ENCODE data around the gene GCM1. TPM values are rescaled to one million over a fixed set of nuclear protein-coding genes. Genes with fewer than 3 reads are reported as not detected.

Gene GCM1
- total and polyA plus RNA-seq, 4 experiments from 2014 or later: 0.11 to 0.15 TPM; not detected in 2

DNA sequence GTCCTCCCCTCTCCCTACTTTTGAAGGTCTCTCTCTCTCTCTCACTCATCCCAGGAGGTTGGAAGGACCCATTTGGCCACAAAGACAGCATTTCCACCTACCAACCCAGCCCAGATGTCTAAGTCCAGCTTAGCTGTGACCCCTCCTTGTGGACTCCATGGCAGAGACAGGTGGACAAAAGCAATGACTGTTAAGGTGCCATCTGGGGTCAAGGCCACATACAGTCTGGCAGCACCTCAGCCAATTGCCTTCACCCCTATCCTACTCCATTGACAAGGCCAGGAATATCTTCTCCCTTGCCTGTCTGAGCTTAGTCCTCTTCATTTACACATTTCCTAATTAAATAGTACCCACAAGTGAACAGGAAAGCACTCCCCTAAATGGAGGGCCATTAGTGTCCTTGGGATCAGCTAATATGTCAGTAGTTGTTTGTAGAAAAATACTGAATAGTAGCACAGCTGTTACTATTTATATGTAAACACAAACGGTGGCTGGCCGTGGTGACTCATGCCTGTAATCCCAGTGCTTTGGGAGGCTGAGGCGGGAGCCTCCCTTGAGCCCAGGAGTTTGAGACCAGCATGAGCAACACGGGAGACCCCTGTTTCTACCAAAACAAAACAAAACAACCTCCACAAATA is 28.8 kb downstream of the GCM1 start:
- intact Hi-C loops (cut with micrococcal nuclease): no loop called here
- ChIA-PET CTCF (ENCODE audit: partially characterized antibody) (interaction anchor here (0.5 kb wide), 1 partner anchor 123 kb away, joined by 3 read pairs; no protein-coding TSS in a partner anchor), POLR2A (ENCODE audit: partially characterized antibody) (no interaction called here)
- peaks cover 6% of the 10 kb centered on the region in 2 donors for H3K27me3 Mint-ChIP-seq
- peaks cover 0 to 9% (median 5%) of the 10 kb centered on the region in 8 donors for H3K9me3 Mint-ChIP-seq
- DNase-seq: no peak
- Histone ChIP-seq H3K4me3 (ENCODE audit: low read length in 2 of 2) (no peak overlapping the region), H3K36me3 (ENCODE audit: insufficient read depth, low read length) (no peaks in the 10 kb centered on the region), H3K27ac (ENCODE audit: low read depth, low read length) (no peak overlapping the region), H3K4me1 (ENCODE audit: insufficient read depth, low read length) (no peaks in the 10 kb centered on the region), H3K9me3 (ENCODE audit: control insufficient read depth in 1 of 2, low read length in 2 of 2) (peaks cover 0 to 2% of the 10 kb centered on the region in 2 donors), H3K27me3 (ENCODE audit: insufficient read depth, low read length) (no peaks in the 10 kb centered on the region)
- no peaks in the 10 kb centered on the region for H3K4me1 Mint-ChIP-seq
- no peaks in the 10 kb centered on the region for H3K36me3 Mint-ChIP-seq
- no peak overlapping the region for H3K4me3 Mint-ChIP-seq
- H3K27ac Mint-ChIP-seq: no peak overlapping the region

DNA sequence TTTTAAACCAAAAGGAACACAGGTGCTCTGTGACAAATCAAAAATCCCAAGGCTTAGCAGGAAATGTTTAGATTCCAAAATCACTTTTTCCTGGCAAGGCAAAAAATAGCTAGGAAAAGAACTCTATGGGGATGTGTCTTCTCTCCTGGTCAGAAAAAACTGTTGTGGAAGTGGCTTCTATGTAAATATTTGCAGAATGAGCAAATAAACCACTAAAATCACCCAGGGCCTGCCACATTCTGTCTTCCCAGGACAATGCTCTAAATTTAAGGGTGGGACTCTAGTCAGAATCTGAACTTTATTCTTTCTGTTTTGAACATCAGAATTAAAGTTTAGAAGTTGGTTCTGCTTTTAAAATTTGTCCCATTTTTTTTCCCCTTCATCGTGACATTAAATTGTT is 29.3 kb downstream of the GCM1 start:
- Mint-ChIP-seq H3K4me1 (no peaks in the 10 kb centered on the region), H3K9me3 (peaks cover 0 to 9% (median 6%) of the 10 kb centered on the region in 8 donors), H3K4me3 (no peak overlapping the region), H3K36me3 (no peaks in the 10 kb centered on the region), H3K27me3 (peaks cover 6% of the 10 kb centered on the region in 2 donors), H3K27ac (no peak overlapping the region)
- Histone ChIP-seq H3K4me3 (ENCODE audit: low read length in 2 of 2) (no peak overlapping the region), H3K36me3 (ENCODE audit: insufficient read depth, low read length) (no peaks in the 10 kb centered on the region), H3K27ac (ENCODE audit: low read depth, low read length) (no peak overlapping the region), H3K9me3 (ENCODE audit: control insufficient read depth in 1 of 2, low read length in 2 of 2) (peaks cover 0 to 5% of the 10 kb centered on the region in 2 donors), H3K27me3 (ENCODE audit: insufficient read depth, low read length) (no peaks in the 10 kb centered on the region), H3K4me1 (ENCODE audit: insufficient read depth, low read length) (no peaks in the 10 kb centered on the region)
- ChIA-PET POLR2A (ENCODE audit: partially characterized antibody) (no interaction called here), CTCF (ENCODE audit: partially characterized antibody) (no interaction called here)
- intact Hi-C loops (cut with micrococcal nuclease): no loop called here
- DNase-seq: no peak

DNA sequence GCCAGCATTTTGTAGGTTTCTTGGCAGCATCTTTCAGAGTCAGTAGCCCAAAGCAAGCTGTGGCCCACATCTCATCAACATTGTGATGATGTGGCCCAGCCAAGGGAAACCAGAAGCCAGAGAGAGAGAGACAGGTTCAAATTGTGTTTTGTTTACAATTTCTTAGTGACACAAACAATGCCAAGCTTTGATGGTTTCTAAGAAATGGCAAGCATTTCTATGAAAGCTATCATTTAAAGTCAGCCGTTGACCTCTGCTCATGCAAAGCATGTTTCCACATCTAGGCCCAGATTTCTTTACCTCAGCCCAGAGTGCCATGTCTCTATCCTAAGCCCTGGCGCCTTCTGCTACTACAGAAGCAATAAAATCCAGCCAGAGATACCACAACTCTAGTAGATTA is 32.9 kb downstream of the GCM1 start:
- Histone ChIP-seq H3K4me3 (ENCODE audit: low read length in 2 of 2) (no peak overlapping the region), H3K36me3 (ENCODE audit: insufficient read depth, low read length) (no peaks in the 10 kb centered on the region), H3K27ac (ENCODE audit: low read depth, low read length) (no peak overlapping the region), H3K27me3 (ENCODE audit: insufficient read depth, low read length) (no peaks in the 10 kb centered on the region), H3K4me1 (ENCODE audit: insufficient read depth, low read length) (peaks cover 11% of the 10 kb centered on the region), H3K9me3 (ENCODE audit: control insufficient read depth in 1 of 2, low read length in 2 of 2) (peaks cover 0 to 5% of the 10 kb centered on the region in 2 donors)
- CTCF ChIA-PET (ENCODE audit: partially characterized antibody): no interaction called here
- Mint-ChIP-seq H3K4me1 (peaks cover 4 to 13% (median 7%) of the 10 kb centered on the region in 4 donors), H3K27me3 (peaks cover 2 to 4% of the 10 kb centered on the region in 2 donors), H3K4me3 (no peak overlapping the region), H3K36me3 (no peaks in the 10 kb centered on the region), H3K9me3 (peaks cover 0 to 9% (median 7%) of the 10 kb centered on the region in 8 donors), H3K27ac (no peak overlapping the region)
- POLR2A ChIA-PET (ENCODE audit: partially characterized antibody): no interaction called here
- DNase-seq: no peak
- intact Hi-C loops (cut with micrococcal nuclease): no loop called here

DNA sequence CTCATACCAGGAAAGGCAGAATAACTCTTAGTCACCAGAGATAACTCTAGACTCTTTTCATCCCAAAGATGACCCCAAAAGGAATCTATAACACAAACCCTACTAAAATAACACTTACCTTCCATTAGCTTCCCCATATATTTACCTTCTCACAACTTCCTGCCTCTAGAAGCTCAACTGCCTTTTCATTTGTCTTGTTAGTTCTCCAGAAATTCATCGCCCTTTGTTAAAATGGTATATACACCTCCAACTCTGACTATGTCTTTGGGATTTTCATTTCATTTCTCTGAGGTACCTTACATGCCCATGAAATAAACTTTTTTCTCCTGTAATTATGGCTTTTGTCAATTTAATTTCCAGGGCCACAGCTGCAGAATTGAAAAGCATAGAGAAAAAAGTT is 33.5 kb downstream of the GCM1 start:
- ChIA-PET POLR2A (ENCODE audit: partially characterized antibody) (no interaction called here), CTCF (ENCODE audit: partially characterized antibody) (no interaction called here)
- peaks cover 11% of the 10 kb centered on the region for H3K4me1 ChIP-seq (ENCODE audit: insufficient read depth, low read length)
- Mint-ChIP-seq H3K9me3 (peaks cover 0 to 9% (median 7%) of the 10 kb centered on the region in 8 donors), H3K4me3 (no peak overlapping the region), H3K36me3 (no peaks in the 10 kb centered on the region), H3K27me3 (peaks cover 2 to 4% of the 10 kb centered on the region in 2 donors), H3K27ac (no peak overlapping the region), H3K4me1 (peaks cover 4 to 13% (median 7%) of the 10 kb centered on the region in 4 donors)
- no peak overlapping the region for H3K4me3 ChIP-seq (ENCODE audit: low read length in 2 of 2)
- intact Hi-C loops (cut with micrococcal nuclease): no loop called here
- no peaks in the 10 kb centered on the region for H3K27me3 ChIP-seq (ENCODE audit: insufficient read depth, low read length)
- peaks cover 0 to 5% of the 10 kb centered on the region in 2 donors for H3K9me3 ChIP-seq (ENCODE audit: control insufficient read depth in 1 of 2, low read length in 2 of 2)
- no peaks in the 10 kb centered on the region for H3K36me3 ChIP-seq (ENCODE audit: insufficient read depth, low read length)
- H3K27ac ChIP-seq (ENCODE audit: low read depth, low read length): no peak overlapping the region
- no peak for DNase-seq

- Mint-ChIP-seq H3K36me3 (no peaks in the 10 kb centered on the region), H3K4me1 (peaks cover 4 to 13% (median 7%) of the 10 kb centered on the region in 4 donors), H3K9me3 (peaks cover 0 to 9% (median 7%) of the 10 kb centered on the region in 8 donors), H3K4me3 (no peak overlapping the region), H3K27me3 (no peaks in the 10 kb centered on the region), H3K27ac (no peak overlapping the region)
- intact Hi-C loops (cut with micrococcal nuclease): no loop called here
- CTCF ChIA-PET (ENCODE audit: partially characterized antibody): interaction anchor here (0.8 to 0.9 kb wide), 2 partner anchors 9 to 537 kb away, joined by 3 read pairs; no protein-coding TSS in a partner anchor
- no peak overlapping the region for H3K4me3 ChIP-seq (ENCODE audit: low read length in 2 of 2)
- DNase-seq: no peak
- no peaks in the 10 kb centered on the region for H3K36me3 ChIP-seq (ENCODE audit: insufficient read depth, low read length)
- H3K27me3 ChIP-seq (ENCODE audit: insufficient read depth, low read length): no peaks in the 10 kb centered on the region
- POLR2A ChIA-PET (ENCODE audit: partially characterized antibody): no interaction called here
- no peak overlapping the region for H3K27ac ChIP-seq (ENCODE audit: low read depth, low read length)
- H3K9me3 ChIP-seq (ENCODE audit: control insufficient read depth in 1 of 2, low read length in 2 of 2): peaks cover 0 to 5% of the 10 kb centered on the region in 2 donors
- peaks cover 11% of the 10 kb centered on the region for H3K4me1 ChIP-seq (ENCODE audit: insufficient read depth, low read length)
These were observed 34.9 kb downstream of the GCM1 start for GRCh38 chr6:53113742-53114141.

GRCh38 chr6:53112871-53113270 is 35.8 kb downstream of the GCM1 start:
- DNase-seq: no peak
- Mint-ChIP-seq H3K27me3 (no peaks in the 10 kb centered on the region), H3K36me3 (no peaks in the 10 kb centered on the region), H3K4me1 (peaks cover 4 to 13% (median 7%) of the 10 kb centered on the region in 4 donors), H3K9me3 (peaks cover 0 to 9% (median 7%) of the 10 kb centered on the region in 8 donors), H3K4me3 (no peak overlapping the region), H3K27ac (peak overlapping the region in 1 of 7 donors; percentile 77)
- Histone ChIP-seq H3K9me3 (ENCODE audit: control insufficient read depth in 1 of 2, low read length in 2 of 2) (peaks cover 0 to 5% of the 10 kb centered on the region in 2 donors), H3K4me1 (ENCODE audit: insufficient read depth, low read length) (peaks cover 11% of the 10 kb centered on the region), H3K36me3 (ENCODE audit: insufficient read depth, low read length) (no peaks in the 10 kb centered on the region), H3K27me3 (ENCODE audit: insufficient read depth, low read length) (no peaks in the 10 kb centered on the region), H3K4me3 (ENCODE audit: low read length in 2 of 2) (no peak overlapping the region), H3K27ac (ENCODE audit: low read depth, low read length) (no peak overlapping the region)
- POLR2A ChIA-PET (ENCODE audit: partially characterized antibody): no interaction called here
- intact Hi-C loops (cut with micrococcal nuclease): no loop called here
- CTCF ChIA-PET (ENCODE audit: partially characterized antibody): interaction anchor here (1.2 kb wide), 1 partner anchor 9 kb away, joined by 7 read pairs; no protein-coding TSS in a partner anchor

- Mint-ChIP-seq H3K9me3 (peaks cover 0 to 9% (median 7%) of the 10 kb centered on the region in 8 donors), H3K4me1 (peaks cover 4 to 13% (median 7%) of the 10 kb centered on the region in 4 donors), H3K4me3 (no peak overlapping the region), H3K27me3 (no peaks in the 10 kb centered on the region), H3K36me3 (no peaks in the 10 kb centered on the region), H3K27ac (peak overlapping the region in 3 of 7 donors; percentile 63 to 77 (median 72))
- CTCF ChIA-PET (ENCODE audit: partially characterized antibody): interaction anchor here (1.0 to 1.5 kb wide), 3 partner anchors 9 to 616 kb away, joined by 3 to 7 read pairs (median 4); no protein-coding TSS in a partner anchor
- Histone ChIP-seq H3K36me3 (ENCODE audit: insufficient read depth, low read length) (no peaks in the 10 kb centered on the region), H3K9me3 (ENCODE audit: control insufficient read depth in 1 of 2, low read length in 2 of 2) (peaks cover 0 to 5% of the 10 kb centered on the region in 2 donors), H3K4me3 (ENCODE audit: low read length in 2 of 2) (no peak overlapping the region), H3K27ac (ENCODE audit: low read depth, low read length) (no peak overlapping the region), H3K4me1 (ENCODE audit: insufficient read depth, low read length) (peaks cover 11% of the 10 kb centered on the region), H3K27me3 (ENCODE audit: insufficient read depth, low read length) (no peaks in the 10 kb centered on the region)
- DNase-seq: no peak
- POLR2A ChIA-PET (ENCODE audit: partially characterized antibody): no interaction called here
- intact Hi-C loops (cut with micrococcal nuclease): no loop called here
These were observed 36.2 kb downstream of the GCM1 start for GRCh38 chr6:53112404-53112803.

Measured in CD4-positive, alpha-beta memory T cell (primary cell).